GM10266 (cell line): Measurements from ENCODE around the gene NSMCE1.

ENCODE experiments used
- DNase-seq: peaks from one replicate; pipeline ENCODE4 v3.0.0; 2012; ENCODE audit errors: extremely low spot score
- CTCF ChIP-seq: IDR thresholded peaks from 2 replicates; pipeline ENCODE4 v1.5.1; 2012; ENCODE audit warnings: mild to moderate bottlenecking, low read depth; ENCODE audit not compliant: control insufficient read depth, insufficient read depth; ENCODE audit errors: missing control alignments

Gene NSMCE1

GRCh38 chr16:27193300-27193990 is 75.1 kb downstream of the NSMCE1 start:
- DNase-seq, result no peak
- no peak for TF ChIP-seq CTCF

GRCh38 chr16:27191352-27191924 is 77.1 kb downstream of the NSMCE1 start:
- TF ChIP-seq CTCF, result no peak
- no peak for DNase-seq

GRCh38 chr16:27190316-27190871 is 78.2 kb downstream of the NSMCE1 start:
- DNase-seq, result no peak
- TF ChIP-seq CTCF, result no peak

GRCh38 chr16:27189335-27189972 is 79.1 kb downstream of the NSMCE1 start:
- no peak for DNase-seq
- no peak for TF ChIP-seq CTCF

- no peak for DNase-seq
- TF ChIP-seq CTCF, result no peak
Measured at GRCh38 chr16:27188633-27189032, 79.9 kb downstream of the NSMCE1 start.

- no peak for DNase-seq
- no peak for TF ChIP-seq CTCF
Measured at GRCh38 chr16:27185776-27186130, 82.8 kb downstream of the NSMCE1 start.

GRCh38 chr16:27182906-27183405 is 85.6 kb downstream of the NSMCE1 start:
- no peak for TF ChIP-seq CTCF
- DNase-seq, result no peak
